Measurements from ENCODE around the gene RAB25. TPM values are rescaled to one million over a fixed set of nuclear protein-coding genes. Genes with fewer than 3 reads are reported as not detected.

RAB25 gene
- polyA plus RNA-seq, 1 donor from 2014 or later, result 1.3 TPM

- H3K4me3 ChIP-seq (ENCODE audit: low read length), result no peak overlapping the region
- no peaks in the 10 kb centered on the region for H3K27me3 ChIP-seq (ENCODE audit: insufficient read depth, low read depth, low read length)
- no peak overlapping the region for H3K4me2 ChIP-seq (ENCODE audit: low read length)
- H3F3A ChIP-seq (ENCODE audit: insufficient read depth, low read length, poor library complexity, severe bottlenecking), result peaks cover 5% of the 10 kb centered on the region
- H3K9me3 ChIP-seq (ENCODE audit: low read length), result no peaks in the 10 kb centered on the region
- H4K20me1 ChIP-seq (ENCODE audit: insufficient read depth), result peaks cover 11% of the 10 kb centered on the region
- TF ChIP-seq TAF1 (IDR thresholded peaks at IDR 0.05; ENCODE audit: low read depth), result no peak
- TF ChIP-seq, protein P1, sequence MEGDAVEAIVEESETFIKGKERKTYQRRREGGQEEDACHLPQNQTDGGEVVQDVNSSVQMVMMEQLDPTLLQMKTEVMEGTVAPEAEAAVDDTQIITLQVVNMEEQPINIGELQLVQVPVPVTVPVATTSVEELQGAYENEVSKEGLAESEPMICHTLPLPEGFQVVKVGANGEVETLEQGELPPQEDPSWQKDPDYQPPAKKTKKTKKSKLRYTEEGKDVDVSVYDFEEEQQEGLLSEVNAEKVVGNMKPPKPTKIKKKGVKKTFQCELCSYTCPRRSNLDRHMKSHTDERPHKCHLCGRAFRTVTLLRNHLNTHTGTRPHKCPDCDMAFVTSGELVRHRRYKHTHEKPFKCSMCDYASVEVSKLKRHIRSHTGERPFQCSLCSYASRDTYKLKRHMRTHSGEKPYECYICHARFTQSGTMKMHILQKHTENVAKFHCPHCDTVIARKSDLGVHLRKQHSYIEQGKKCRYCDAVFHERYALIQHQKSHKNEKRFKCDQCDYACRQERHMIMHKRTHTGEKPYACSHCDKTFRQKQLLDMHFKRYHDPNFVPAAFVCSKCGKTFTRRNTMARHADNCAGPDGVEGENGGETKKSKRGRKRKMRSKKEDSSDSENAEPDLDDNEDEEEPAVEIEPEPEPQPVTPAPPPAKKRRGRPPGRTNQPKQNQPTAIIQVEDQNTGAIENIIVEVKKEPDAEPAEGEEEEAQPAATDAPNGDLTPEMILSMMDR (IDR thresholded peaks at IDR 0.05; ENCODE audit: poor library complexity, severe bottlenecking), result no peak
- no peak for TF ChIP-seq REST (IDR thresholded peaks at IDR 0.05; ENCODE audit: borderline replicate concordance)
- TF ChIP-seq SMC3 (conservative IDR thresholded peaks at IDR 0.05; ENCODE audit: poor library complexity), result no peak
- TF ChIP-seq MXI1 (conservative IDR thresholded peaks at IDR 0.05; ENCODE audit: poor library complexity, severe bottlenecking), result no peak
- no peak overlapping the region for H2AFZ ChIP-seq (ENCODE audit: low read depth, low read length)
- H3K36me3 ChIP-seq (ENCODE audit: insufficient read depth, low read length), result no peaks in the 10 kb centered on the region
- H3K27ac ChIP-seq (ENCODE audit: low read length), result no peak overlapping the region
- no peaks in the 10 kb centered on the region for H3K9me2 ChIP-seq (ENCODE audit: insufficient read depth, low read length)
- peaks cover 25% of the 10 kb centered on the region for H3K79me2 ChIP-seq (replicated peaks; ENCODE audit: insufficient read depth, low read length)
- H3K9ac ChIP-seq (ENCODE audit: low read length), result no peak overlapping the region
These were observed 49.3 kb downstream of the RAB25 start for GRCh38 chr1:156110252-156110651.

GRCh38 chr1:156111355-156111962 lies 50.5 kb downstream of the RAB25 start:
- Histone ChIP-seq H3K27me3 (ENCODE audit: insufficient read depth, low read depth, low read length) (no peaks in the 10 kb centered on the region), H3K27ac (ENCODE audit: low read length) (no peak overlapping the region), H4K20me1 (ENCODE audit: insufficient read depth) (peaks cover 19% of the 10 kb centered on the region), H3K4me2 (ENCODE audit: low read length) (no peak overlapping the region), H3K36me3 (ENCODE audit: insufficient read depth, low read length) (no peaks in the 10 kb centered on the region), H2AFZ (ENCODE audit: low read depth, low read length) (no peak overlapping the region), H3K79me2 (replicated peaks; ENCODE audit: insufficient read depth, low read length) (peaks cover 25% of the 10 kb centered on the region), H3K9ac (ENCODE audit: low read length) (no peak overlapping the region), H3K4me3 (ENCODE audit: low read length) (no peak overlapping the region), H3K9me3 (ENCODE audit: low read length) (no peaks in the 10 kb centered on the region), H3K9me2 (ENCODE audit: insufficient read depth, low read length) (no peaks in the 10 kb centered on the region), H3F3A (ENCODE audit: insufficient read depth, low read length, poor library complexity, severe bottlenecking) (peaks cover 5% of the 10 kb centered on the region)
- TF ChIP-seq REST (IDR thresholded peaks at IDR 0.05; ENCODE audit: borderline replicate concordance), result no peak
- TF ChIP-seq POLR2AphosphoS5 (IDR thresholded peaks at IDR 0.05), result no peak
- TF ChIP-seq MXI1 (conservative IDR thresholded peaks at IDR 0.05; ENCODE audit: poor library complexity, severe bottlenecking), result no peak
- no peak for TF ChIP-seq EP300 (conservative IDR thresholded peaks at IDR 0.05; ENCODE audit: poor library complexity, severe bottlenecking)
- TF ChIP-seq TAF1 (IDR thresholded peaks at IDR 0.05; ENCODE audit: low read depth), result no peak
- TF ChIP-seq, protein P1 (IDR thresholded peaks at IDR 0.05; ENCODE audit: poor library complexity, severe bottlenecking), result no peak
- TF ChIP-seq EZH2 (IDR thresholded peaks at IDR 0.05; ENCODE audit: borderline replicate concordance, insufficient read depth, low read length, poor library complexity, severe bottlenecking), result no peak
- TF ChIP-seq SMC3 (conservative IDR thresholded peaks at IDR 0.05; ENCODE audit: poor library complexity), result no peak
- no peak for TF ChIP-seq RAD21 (conservative IDR thresholded peaks at IDR 0.05)
